GM06990 (cell line): ENCODE results near the gene ADAMTS2.

Experiments used
- DNase-seq: peaks from one replicate; pipeline ENCODE4 v3.0.0-alpha.2; 2011; ENCODE audit not compliant: insufficient read length; ENCODE audit errors: extremely low read depth
- H3K27me3 ChIP-seq: replicated peaks from 2 replicates; pipeline ENCODE4 v1.6.0; 2011; ENCODE audit warnings: low read length; ENCODE audit not compliant: control insufficient read depth, insufficient read depth
- H3K36me3 ChIP-seq: 2 replicates; pipeline ENCODE4 v1.5.1; 2011; ENCODE audit warnings: low read length; ENCODE audit not compliant: control insufficient read depth, insufficient read depth
- H3K4me3 ChIP-seq: replicated peaks from 2 replicates; pipeline ENCODE4 v1.5.1; 2011; ENCODE audit warnings: low read depth, mild to moderate bottlenecking, control low read depth, low read length
- TF ChIP-seq, protein P1 (sequence below): IDR thresholded peaks from 2 replicates; pipeline ENCODE4 v1.5.1; 2011; ENCODE audit warnings: low read length, control low read depth, mild to moderate bottlenecking, inconsistent platforms; ENCODE audit not compliant: insufficient read depth, poor library complexity, severe bottlenecking

The ADAMTS2 gene

DNA sequence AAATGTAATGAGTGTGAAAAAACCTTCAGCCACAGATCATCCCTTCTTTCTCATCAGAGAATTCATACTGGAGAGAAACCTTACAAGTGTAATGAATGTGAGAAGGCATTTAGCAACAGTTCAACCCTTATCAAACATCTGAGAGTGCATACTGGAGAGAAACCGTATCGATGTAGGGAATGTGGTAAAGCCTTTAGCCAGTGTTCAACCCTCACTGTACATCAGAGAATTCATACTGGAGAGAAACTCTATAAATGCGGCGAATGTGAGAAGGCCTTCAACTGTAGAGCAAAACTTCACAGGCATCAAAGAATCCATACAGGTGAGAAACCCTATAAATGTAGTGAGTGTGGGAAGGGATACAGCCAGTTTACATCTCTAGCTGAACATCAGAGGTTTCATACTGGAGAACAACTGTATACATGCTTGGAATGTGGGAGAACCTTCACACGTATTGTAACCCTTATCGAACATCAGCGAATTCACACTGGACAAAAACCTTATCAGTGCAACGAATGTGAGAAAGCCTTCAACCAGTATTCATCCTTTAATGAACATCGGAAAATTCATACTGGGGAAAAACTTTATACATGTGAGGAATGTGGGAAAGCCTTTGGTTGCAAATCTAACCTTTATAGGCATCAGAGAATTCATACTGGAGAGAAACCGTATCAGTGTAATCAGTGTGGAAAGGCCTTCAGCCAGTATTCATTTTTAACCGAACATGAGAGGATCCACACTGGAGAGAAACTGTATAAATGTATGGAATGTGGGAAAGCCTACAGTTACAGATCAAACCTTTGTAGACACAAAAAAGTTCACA lies 265.9 kb downstream of the ADAMTS2 start:
- no peak overlapping the region for H3K4me3 ChIP-seq

DNA sequence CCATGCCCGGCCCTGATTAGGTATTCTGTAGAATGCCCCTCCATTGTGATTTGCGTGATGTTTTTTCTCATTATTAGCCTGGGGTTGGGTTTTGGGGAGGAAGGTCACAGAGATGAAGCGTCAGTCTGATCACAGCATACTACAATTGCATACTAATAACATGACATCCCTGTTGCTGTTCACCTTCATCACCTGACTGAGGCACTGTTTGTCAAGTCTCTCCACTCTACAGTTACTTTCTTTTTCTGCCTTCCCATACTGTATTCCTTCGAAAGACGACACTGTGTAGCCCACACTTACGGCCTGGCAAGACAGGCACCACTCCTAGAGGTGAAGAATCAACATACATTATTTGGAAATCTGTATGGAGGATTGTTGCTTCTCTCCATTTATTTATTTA lies 279.6 kb downstream of the ADAMTS2 start:
- H3K36me3 ChIP-seq = no peaks in the 10 kb centered on the region
- TF ChIP-seq, protein P1, sequence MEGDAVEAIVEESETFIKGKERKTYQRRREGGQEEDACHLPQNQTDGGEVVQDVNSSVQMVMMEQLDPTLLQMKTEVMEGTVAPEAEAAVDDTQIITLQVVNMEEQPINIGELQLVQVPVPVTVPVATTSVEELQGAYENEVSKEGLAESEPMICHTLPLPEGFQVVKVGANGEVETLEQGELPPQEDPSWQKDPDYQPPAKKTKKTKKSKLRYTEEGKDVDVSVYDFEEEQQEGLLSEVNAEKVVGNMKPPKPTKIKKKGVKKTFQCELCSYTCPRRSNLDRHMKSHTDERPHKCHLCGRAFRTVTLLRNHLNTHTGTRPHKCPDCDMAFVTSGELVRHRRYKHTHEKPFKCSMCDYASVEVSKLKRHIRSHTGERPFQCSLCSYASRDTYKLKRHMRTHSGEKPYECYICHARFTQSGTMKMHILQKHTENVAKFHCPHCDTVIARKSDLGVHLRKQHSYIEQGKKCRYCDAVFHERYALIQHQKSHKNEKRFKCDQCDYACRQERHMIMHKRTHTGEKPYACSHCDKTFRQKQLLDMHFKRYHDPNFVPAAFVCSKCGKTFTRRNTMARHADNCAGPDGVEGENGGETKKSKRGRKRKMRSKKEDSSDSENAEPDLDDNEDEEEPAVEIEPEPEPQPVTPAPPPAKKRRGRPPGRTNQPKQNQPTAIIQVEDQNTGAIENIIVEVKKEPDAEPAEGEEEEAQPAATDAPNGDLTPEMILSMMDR = no peak
- no peak for DNase-seq
- no peaks in the 10 kb centered on the region for H3K27me3 ChIP-seq
- H3K4me3 ChIP-seq = no peak overlapping the region

More for the DNA sequence above, 265.9 kb downstream of the ADAMTS2 start:
- TF ChIP-seq, protein P1 = no peak
- Histone ChIP-seq H3K36me3 (no peaks in the 10 kb centered on the region; the same call in 1 of the 2 replicates), H3K27me3 (no peaks in the 10 kb centered on the region)
- no peak for DNase-seq

DNA sequence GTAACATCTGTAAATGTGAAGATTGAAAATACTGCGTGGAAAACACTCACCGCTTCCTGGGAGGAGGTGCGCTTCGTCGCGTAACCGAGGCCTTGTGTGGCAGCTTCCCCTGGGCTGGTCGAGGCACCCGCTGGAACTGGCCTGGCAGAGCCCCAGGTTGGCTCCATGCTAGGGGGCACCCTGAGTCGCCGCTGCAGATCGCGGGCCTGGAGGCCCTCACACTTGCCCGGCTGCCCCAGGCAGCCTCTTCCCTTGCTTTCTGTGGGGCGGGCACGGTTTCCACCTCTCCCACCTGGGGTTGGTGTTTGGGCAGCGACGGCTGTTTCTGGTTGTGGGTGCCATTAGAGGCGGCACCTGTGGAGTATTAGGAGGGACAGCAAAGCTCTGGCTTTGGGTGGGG lies 284.2 kb downstream of the ADAMTS2 start:
- H3K4me3 ChIP-seq = peak overlapping the region; percentile 59
- no peaks in the 10 kb centered on the region for H3K27me3 ChIP-seq
- TF ChIP-seq, protein P1 = no peak
- no peaks in the 10 kb centered on the region for H3K36me3 ChIP-seq
- no peak for DNase-seq
